Smooth muscle cell (in vitro differentiated cells): Measurements from ENCODE around the gene RAB5IF. TPM values are rescaled to one million over a fixed set of nuclear protein-coding genes. Genes with fewer than 3 reads are reported as not detected.

Source experiments
- DNase-seq: peaks from one replicate; lab custom pipeline; 2025; ENCODE audit not compliant: unreplicated experiment; lab: John Stamatoyannopoulos, UW
- H2AFZ ChIP-seq: fragments of 200-600 bp; sonication (generic); 2 replicates; pipeline ENCODE4 v1.6.0; 2016; ENCODE audit warnings: antibody characterized with exemption, low read depth, mild to moderate bottlenecking
- H3F3A ChIP-seq: fragments of 200-600 bp; sonication (generic); 2 replicates; pipeline ENCODE4 v1.6.0; 2017; ENCODE audit warnings: antibody characterized with exemption, low read depth
- H3K27ac ChIP-seq: fragments of 200-600 bp; sonication (generic); 2 replicates; pipeline ENCODE4 v1.5.1; 2016; ENCODE audit warnings: low read depth, mild to moderate bottlenecking
- H3K27me3 ChIP-seq: fragments of 200-600 bp; sonication (generic); 2 replicates; pipeline ENCODE4 v1.6.1; 2016; ENCODE audit warnings: low read depth, mild to moderate bottlenecking
- H3K36me3 ChIP-seq: fragments of 200-600 bp; sonication (generic); 2 replicates; pipeline ENCODE4 v1.5.1; 2016; ENCODE audit warnings: low read depth
- H3K4me1 ChIP-seq: fragments of 200-600 bp; sonication (generic); 2 replicates; pipeline ENCODE4 v1.5.1; 2016; ENCODE audit warnings: low read depth
- H3K4me2 ChIP-seq: fragments of 200-600 bp; sonication (generic); 2 replicates; pipeline ENCODE4 v1.6.0; 2016; ENCODE audit warnings: mild to moderate bottlenecking
- H3K4me3 ChIP-seq: fragments of 200-600 bp; sonication (generic); 2 replicates; pipeline ENCODE4 v1.5.1; 2016; ENCODE audit warnings: mild to moderate bottlenecking
- H3K79me2 ChIP-seq: fragments of 200-600 bp; sonication (generic); 2 replicates; pipeline ENCODE4 v1.6.0; 2016; ENCODE audit warnings: low read depth, mild to moderate bottlenecking
- H3K9ac ChIP-seq: fragments of 200-600 bp; sonication (generic); 2 replicates; pipeline ENCODE4 v1.6.0; 2016; ENCODE audit warnings: low read depth
- H3K9me3 ChIP-seq: fragments of 200-600 bp; sonication (generic); replicated peaks from 2 replicates; pipeline ENCODE4 v1.5.1; 2016; ENCODE audit warnings: low read depth
- H4K20me1 ChIP-seq: fragments of 200-600 bp; sonication (generic); 2 replicates; pipeline ENCODE4 v1.6.0; 2016; ENCODE audit warnings: low read depth
- WGBS: methylation state at CpG from one replicate; pipeline ENCODE4 v1.1.7; 2016; ENCODE audit warnings: low lambda C conversion rate; 5-methylcytosine and 5-hydroxymethylcytosine counted together
- polyA plus RNA-seq: library from polyadenylated mRNA; unstranded; fragments of >200 nt; fragmentation: Nextera tagmentation; extraction: Ambion mirVana; gene quantifications from 2 replicates; pipeline ENCODE4 v1.2.1, GENCODE V29; 2016
- total RNA-seq: library from RNA; depleted of rRNA; stranded (reverse); fragments of >200 nt; gene quantifications from 2 replicates; pipeline ENCODE4 v1.2.3, GENCODE V29; 2014
- TF ChIP-seq, protein P1 (sequence below): fragments of 200-600 bp; sonication (generic); IDR thresholded peaks from 2 replicates; pipeline ENCODE4 v1.5.1; 2017; ENCODE audit warnings: borderline replicate concordance, mild to moderate bottlenecking, antibody characterized with exemption; ENCODE audit not compliant: insufficient read depth, poor library complexity, severe bottlenecking

RAB5IF gene
- total and polyA plus RNA-seq, 2 experiments from 2014 or later: 66.8 to 108 TPM

DNA sequence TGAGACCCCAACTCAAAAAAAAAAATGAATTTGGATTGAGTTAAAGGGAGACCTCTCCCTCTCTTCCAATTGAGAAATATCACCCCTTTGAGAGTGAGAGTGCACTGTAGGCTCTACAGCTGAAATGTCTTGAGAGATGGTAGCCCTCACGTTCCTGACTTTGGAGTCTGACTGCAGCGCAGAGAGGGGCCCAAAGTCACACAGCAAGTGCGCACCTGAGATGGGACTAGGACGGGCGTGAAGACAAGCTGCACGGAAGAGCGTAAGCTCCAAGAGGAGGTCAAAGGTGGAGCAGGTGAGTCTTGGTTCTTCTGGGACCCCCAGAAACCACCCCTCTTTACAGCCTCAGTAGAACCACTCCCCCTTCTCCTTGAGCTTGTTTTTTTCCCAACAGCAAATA is 39.8 kb downstream of the RAB5IF start:
- no peak overlapping the region for H3K4me2 ChIP-seq
- H4K20me1 ChIP-seq: no peaks in the 10 kb centered on the region
- no peak overlapping the region for H2AFZ ChIP-seq
- no peak overlapping the region for H3K4me3 ChIP-seq
- 87% methylated on average over 7 of the region's 7 CpGs for WGBS
- H3K4me1 ChIP-seq: peaks cover 11% of the 10 kb centered on the region
- H3K36me3 ChIP-seq: no peaks in the 10 kb centered on the region
- no peak for DNase-seq
- no peak overlapping the region for H3K9ac ChIP-seq
- no peaks in the 10 kb centered on the region for H3K79me2 ChIP-seq
- H3K9me3 ChIP-seq: no peaks in the 10 kb centered on the region
- no peaks in the 10 kb centered on the region for H3K27me3 ChIP-seq
- TF ChIP-seq, protein P1, sequence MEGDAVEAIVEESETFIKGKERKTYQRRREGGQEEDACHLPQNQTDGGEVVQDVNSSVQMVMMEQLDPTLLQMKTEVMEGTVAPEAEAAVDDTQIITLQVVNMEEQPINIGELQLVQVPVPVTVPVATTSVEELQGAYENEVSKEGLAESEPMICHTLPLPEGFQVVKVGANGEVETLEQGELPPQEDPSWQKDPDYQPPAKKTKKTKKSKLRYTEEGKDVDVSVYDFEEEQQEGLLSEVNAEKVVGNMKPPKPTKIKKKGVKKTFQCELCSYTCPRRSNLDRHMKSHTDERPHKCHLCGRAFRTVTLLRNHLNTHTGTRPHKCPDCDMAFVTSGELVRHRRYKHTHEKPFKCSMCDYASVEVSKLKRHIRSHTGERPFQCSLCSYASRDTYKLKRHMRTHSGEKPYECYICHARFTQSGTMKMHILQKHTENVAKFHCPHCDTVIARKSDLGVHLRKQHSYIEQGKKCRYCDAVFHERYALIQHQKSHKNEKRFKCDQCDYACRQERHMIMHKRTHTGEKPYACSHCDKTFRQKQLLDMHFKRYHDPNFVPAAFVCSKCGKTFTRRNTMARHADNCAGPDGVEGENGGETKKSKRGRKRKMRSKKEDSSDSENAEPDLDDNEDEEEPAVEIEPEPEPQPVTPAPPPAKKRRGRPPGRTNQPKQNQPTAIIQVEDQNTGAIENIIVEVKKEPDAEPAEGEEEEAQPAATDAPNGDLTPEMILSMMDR: no peak
- H3K27ac ChIP-seq: no peak overlapping the region
- H3F3A ChIP-seq: no peaks in the 10 kb centered on the region

DNA sequence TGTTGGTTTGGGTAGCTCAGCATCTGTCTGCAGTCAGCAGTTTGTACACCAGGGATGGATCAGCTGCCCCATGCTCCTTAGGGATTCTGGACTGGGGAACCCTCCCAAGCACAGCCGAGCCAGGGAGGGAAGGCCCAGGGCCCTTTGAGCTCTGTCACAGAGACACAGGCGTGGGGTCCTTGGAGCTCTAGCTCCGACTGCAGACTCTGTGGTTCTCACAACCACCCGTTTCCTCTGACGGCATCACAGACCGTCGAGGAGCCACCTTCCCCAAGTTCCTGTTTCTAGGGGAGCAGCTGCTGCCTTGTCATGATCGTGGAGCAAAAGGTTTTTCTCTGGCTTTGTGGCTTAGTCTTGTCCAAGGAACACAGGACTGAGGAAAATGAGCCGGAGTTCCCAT is 40.4 kb downstream of the RAB5IF start, which contains the start of gene SLA2:
SLA2 (minus strand) TSS at position 199 of the 400 bp plus-strand sequence. CDS start 4,861 bp downstream, outside the sequence.
- Histone ChIP-seq H4K20me1 (no peaks in the 10 kb centered on the region), H3F3A (no peaks in the 10 kb centered on the region), H3K4me3 (no peak within 1 kb of the TSS), H3K27ac (no peak within 1 kb of the TSS), H3K9me3 (no peaks in the 10 kb centered on the region), H3K4me1 (peaks cover 11% of the 10 kb centered on the region), H3K27me3 (no peaks in the 10 kb centered on the region), H3K79me2 (no peaks in the 10 kb centered on the region), H3K36me3 (no peaks in the 10 kb centered on the region), H2AFZ (no peak within 1 kb of the TSS), H3K4me2 (no peak within 1 kb of the TSS), H3K9ac (no peak within 1 kb of the TSS)
- 84% methylated on average over 9 of the region's 9 CpGs for WGBS
- TF ChIP-seq, protein P1: no peak
- DNase-seq: no peak

DNA sequence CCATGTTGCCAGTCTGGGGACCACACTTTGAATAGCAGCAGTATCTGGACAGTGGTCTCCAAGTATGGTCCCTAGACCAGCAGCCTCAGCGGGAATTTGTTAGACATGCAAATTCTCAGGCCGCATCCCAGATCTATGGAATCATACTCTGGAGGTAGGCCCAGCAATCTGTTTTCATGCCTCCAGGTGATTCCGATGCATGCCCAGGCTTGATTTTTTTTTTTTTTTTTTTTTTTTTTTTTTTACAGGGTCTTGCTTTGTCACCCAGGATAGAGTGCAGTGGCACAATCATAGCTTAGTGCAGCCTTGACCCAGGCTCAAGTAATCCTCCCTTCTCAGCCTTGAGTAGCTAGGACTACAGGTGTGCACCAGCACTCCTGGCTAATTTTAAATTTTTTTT is 41.1 kb downstream of the RAB5IF start:
- no peak overlapping the region for H3K27ac ChIP-seq
- 97% methylated on average over 3 of the region's 3 CpGs for WGBS
- peaks cover 11% of the 10 kb centered on the region for H3K4me1 ChIP-seq
- TF ChIP-seq, protein P1: no peak
- DNase-seq: no peak
- no peaks in the 10 kb centered on the region for H3F3A ChIP-seq
- H3K36me3 ChIP-seq: no peaks in the 10 kb centered on the region
- no peak overlapping the region for H3K4me3 ChIP-seq
- no peaks in the 10 kb centered on the region for H3K79me2 ChIP-seq
- H3K27me3 ChIP-seq: no peaks in the 10 kb centered on the region
- H2AFZ ChIP-seq: no peak overlapping the region
- no peak overlapping the region for H3K4me2 ChIP-seq
- H3K9me3 ChIP-seq: no peaks in the 10 kb centered on the region
- no peak overlapping the region for H3K9ac ChIP-seq
- H4K20me1 ChIP-seq: no peaks in the 10 kb centered on the region
